K562 (cell line): ENCODE data around the gene WDR46. TPM values are rescaled to one million over a fixed set of nuclear protein-coding genes. Genes with fewer than 3 reads are reported as not detected.

Experiments used
- KLF13 ChIP-seq: fragments of 450-650 bp; IDR thresholded peaks from 2 replicates; pipeline ENCODE4 v1.6.1; 2016; ENCODE audit warnings: missing genetic modification characterization, low read depth, mild to moderate bottlenecking, missing compliant biosample characterization, moderate library complexity, borderline replicate concordance
- RFX1 ChIP-seq: fragments of 450-650 bp; IDR thresholded peaks from 2 replicates; pipeline ENCODE4 v1.6.1; 2016; ENCODE audit warnings: mild to moderate bottlenecking, moderate library complexity
- SMARCA4 ChIP-seq: fragments of 450-650 bp; IDR thresholded peaks from 2 replicates; pipeline ENCODE4 v1.6.1; 2016
- SNIP1 ChIP-seq: fragments of 450-650 bp; IDR thresholded peaks from 2 replicates; pipeline ENCODE4 v1.7.1; 2017; ENCODE audit warnings: low read depth, mild to moderate bottlenecking
- YBX1 ChIP-seq: fragments of 450-650 bp; IDR thresholded peaks from 2 replicates; pipeline ENCODE4 v1.7.1; 2016; ENCODE audit warnings: mild to moderate bottlenecking
- ZNF57 ChIP-seq: fragments of 450-650 bp; formaldehyde crosslinking; IDR thresholded peaks from 2 replicates; pipeline ENCODE4 v1.4.0; 2020; ENCODE audit warnings: mild to moderate bottlenecking, moderate library complexity
- ZNF764 ChIP-seq: fragments of 250-450 bp; sonication (Bioruptor Pico); IDR thresholded peaks from 2 replicates; pipeline ENCODE4 v1.4.0; 2020; ENCODE audit warnings: low read depth, mild to moderate bottlenecking, moderate library complexity
- polyA plus RNA-seq, 8 experiments: library from polyadenylated mRNA; depleted of rRNA in 4 of 8; stranded (reverse) in 5 of 8; unstranded in 3 of 8; fragments of >200 nt; fragmentation: Nextera tagmentation in 2 of 8; fragmentation: Illumina TruSeq in 1 of 8; extraction: Ambion mirVana in 2 of 8; extraction: Trizol in 1 of 8; gene quantifications; 2 replicates each; pipeline versions ENCODE4 v1.2.1 to v1.2.3, GENCODE V29; 2011 to 2014; ENCODE audit warnings: inconsistent platforms in 1 of 8, missing spikeins in 1 of 8
- total RNA-seq, 7 experiments: library from RNA; depleted of rRNA in 6 of 7; stranded (reverse); fragments of >200 nt in 6 of 7; fragmentation: Illumina TruSeq in 2 of 7; extraction: Trizol in 2 of 7; gene quantifications; 2 replicates each; pipeline versions ENCODE4 v1.2.1 to v1.2.3, GENCODE V29; 2011 to 2021; ENCODE audit warnings: low replicate concordance in 1 of 7
- TF ChIP-seq, protein P1 (sequence below): sonication (generic); formaldehyde crosslinking; IDR thresholded peaks from 2 replicates; pipeline ENCODE4 v1.8.0; 2023; ENCODE audit warnings: mild to moderate bottlenecking, missing genetic modification reagents
- TF ChIP-seq, protein P2 (sequence below), 2 experiments: fragments of 250-450 bp in 1 of 2; fragments of 450-650 bp in 1 of 2; sonication (Bioruptor Pico) in 1 of 2; IDR thresholded peaks; 2 replicates each; pipeline versions ENCODE4 v1.6.1 to v1.8.0; 2016 to 2021; ENCODE audit warnings: mild to moderate bottlenecking in 2 of 2, moderate library complexity in 2 of 2, missing compliant biosample characterization in 1 of 2, missing genetic modification characterization in 1 of 2
- TF ChIP-seq, protein P3 (sequence below): sonication (generic); formaldehyde crosslinking; IDR thresholded peaks from 2 replicates; pipeline ENCODE4 v1.4.0; 2020; ENCODE audit warnings: mild to moderate bottlenecking, missing genetic modification reagents

The WDR46 gene
- total and polyA plus RNA-seq, 9 of the 15 experiments (the other 6 are each of a cell fraction or from before 2014, with no cell fraction given), result 8.9 to 146 (median 93.1) TPM

DNA sequence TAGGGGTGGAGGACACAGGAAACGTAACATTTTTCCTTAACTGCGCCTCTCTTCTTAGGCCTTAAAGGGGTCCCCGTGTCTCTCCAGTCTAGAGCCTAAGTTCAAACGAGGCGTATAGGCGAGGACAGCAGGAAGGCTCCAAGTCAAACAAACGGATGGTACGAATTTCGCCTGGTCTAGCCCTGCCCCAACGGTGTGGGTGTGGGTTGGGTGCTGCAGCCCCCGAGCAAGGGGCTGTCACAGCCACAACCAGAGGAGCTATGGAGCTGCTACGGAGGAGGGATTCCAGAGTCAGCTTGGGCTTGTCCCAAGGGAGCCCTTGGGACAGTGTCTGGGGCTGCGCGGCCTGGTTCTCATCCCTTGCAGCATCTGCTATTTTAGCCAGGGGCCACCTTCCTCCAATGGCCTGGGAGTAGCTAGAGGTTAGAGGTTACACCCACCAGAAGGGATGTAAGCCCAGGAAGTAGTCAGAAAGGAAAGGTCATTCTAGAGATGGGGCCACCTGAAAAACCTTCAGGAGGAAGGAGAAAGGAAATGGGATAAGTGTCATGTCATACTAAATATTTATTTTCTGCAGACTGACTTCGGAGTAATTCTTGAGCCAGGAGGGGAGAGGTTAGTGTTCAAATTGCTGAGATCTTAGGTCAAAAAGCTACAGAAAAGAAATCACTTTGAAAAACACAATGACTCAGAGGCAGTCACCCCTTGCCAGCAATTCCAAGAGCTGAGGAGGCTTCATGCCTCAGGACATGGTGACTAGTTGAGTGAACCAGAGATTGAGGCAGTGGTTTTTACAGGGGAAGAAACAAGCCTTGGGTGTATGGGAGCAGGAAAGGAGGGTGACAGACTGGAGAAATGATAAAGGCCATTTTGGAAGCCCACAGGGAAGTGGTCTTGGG, 39.1 kb downstream of the WDR46 start (continued):
- TF ChIP-seq, protein P1, sequence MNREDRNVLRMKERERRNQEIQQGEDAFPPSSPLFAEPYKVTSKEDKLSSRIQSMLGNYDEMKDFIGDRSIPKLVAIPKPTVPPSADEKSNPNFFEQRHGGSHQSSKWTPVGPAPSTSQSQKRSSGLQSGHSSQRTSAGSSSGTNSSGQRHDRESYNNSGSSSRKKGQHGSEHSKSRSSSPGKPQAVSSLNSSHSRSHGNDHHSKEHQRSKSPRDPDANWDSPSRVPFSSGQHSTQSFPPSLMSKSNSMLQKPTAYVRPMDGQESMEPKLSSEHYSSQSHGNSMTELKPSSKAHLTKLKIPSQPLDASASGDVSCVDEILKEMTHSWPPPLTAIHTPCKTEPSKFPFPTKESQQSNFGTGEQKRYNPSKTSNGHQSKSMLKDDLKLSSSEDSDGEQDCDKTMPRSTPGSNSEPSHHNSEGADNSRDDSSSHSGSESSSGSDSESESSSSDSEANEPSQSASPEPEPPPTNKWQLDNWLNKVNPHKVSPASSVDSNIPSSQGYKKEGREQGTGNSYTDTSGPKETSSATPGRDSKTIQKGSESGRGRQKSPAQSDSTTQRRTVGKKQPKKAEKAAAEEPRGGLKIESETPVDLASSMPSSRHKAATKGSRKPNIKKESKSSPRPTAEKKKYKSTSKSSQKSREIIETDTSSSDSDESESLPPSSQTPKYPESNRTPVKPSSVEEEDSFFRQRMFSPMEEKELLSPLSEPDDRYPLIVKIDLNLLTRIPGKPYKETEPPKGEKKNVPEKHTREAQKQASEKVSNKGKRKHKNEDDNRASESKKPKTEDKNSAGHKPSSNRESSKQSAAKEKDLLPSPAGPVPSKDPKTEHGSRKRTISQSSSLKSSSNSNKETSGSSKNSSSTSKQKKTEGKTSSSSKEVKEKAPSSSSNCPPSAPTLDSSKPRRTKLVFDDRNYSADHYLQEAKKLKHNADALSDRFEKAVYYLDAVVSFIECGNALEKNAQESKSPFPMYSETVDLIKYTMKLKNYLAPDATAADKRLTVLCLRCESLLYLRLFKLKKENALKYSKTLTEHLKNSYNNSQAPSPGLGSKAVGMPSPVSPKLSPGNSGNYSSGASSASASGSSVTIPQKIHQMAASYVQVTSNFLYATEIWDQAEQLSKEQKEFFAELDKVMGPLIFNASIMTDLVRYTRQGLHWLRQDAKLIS (CRISPR knock-in tag), result no peak
- TF ChIP-seq ZNF57 (CRISPR knock-in tag) (peak; percentile 65; the same call in 1 of the 2 replicates), RFX1 (no peak), SMARCA4 (peak; percentile 42; the same call in 1 of the 2 replicates), YBX1 (no peak), KLF13 (tag) (no peak), SNIP1 (0 out of 2 replicates have a peak, but pooled peaks have one; percentile 12), ZNF764 (peak; percentile 39; the same call in 1 of the 2 replicates)
- TF ChIP-seq, protein P2, sequence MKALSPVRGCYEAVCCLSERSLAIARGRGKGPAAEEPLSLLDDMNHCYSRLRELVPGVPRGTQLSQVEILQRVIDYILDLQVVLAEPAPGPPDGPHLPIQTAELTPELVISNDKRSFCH (CRISPR knock-in tag; IDR thresholded peaks at IDR 0.05), result no peak
- TF ChIP-seq, protein P2 (tag; IDR thresholded peaks at IDR 0.05), result peak; percentile 69; the same call in 1 of the 2 replicates
- TF ChIP-seq, protein P3, sequence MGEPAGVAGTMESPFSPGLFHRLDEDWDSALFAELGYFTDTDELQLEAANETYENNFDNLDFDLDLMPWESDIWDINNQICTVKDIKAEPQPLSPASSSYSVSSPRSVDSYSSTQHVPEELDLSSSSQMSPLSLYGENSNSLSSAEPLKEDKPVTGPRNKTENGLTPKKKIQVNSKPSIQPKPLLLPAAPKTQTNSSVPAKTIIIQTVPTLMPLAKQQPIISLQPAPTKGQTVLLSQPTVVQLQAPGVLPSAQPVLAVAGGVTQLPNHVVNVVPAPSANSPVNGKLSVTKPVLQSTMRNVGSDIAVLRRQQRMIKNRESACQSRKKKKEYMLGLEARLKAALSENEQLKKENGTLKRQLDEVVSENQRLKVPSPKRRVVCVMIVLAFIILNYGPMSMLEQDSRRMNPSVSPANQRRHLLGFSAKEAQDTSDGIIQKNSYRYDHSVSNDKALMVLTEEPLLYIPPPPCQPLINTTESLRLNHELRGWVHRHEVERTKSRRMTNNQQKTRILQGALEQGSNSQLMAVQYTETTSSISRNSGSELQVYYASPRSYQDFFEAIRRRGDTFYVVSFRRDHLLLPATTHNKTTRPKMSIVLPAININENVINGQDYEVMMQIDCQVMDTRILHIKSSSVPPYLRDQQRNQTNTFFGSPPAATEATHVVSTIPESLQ (CRISPR knock-in tag), result 0 out of 2 replicates have a peak, but pooled peaks have one; percentile 43
